HepG2 (cell line): Measurements from ENCODE around the gene SLX4. TPM values are rescaled to one million over a fixed set of nuclear protein-coding genes. Genes with fewer than 3 reads are reported as not detected.

Experiments
- GABPA ChIP-seq, 2 experiments: IDR thresholded peaks; 2 replicates each; pipeline ENCODE4 v1.6.1; 2011 to 2016; ENCODE audit warnings: low read depth in 2 of 2, low read length in 1 of 2, missing biosample characterization in 1 of 2, missing genetic modification characterization in 1 of 2
- HNRNPH1 ChIP-seq: fragments of 200-400 bp; formaldehyde crosslinking; optimal IDR thresholded peaks from 2 replicates; pipeline ENCODE3; 2017; ENCODE audit warnings: mild to moderate bottlenecking, low read depth, low read length
- HNRNPL ChIP-seq: fragments of 200-400 bp; formaldehyde crosslinking; IDR thresholded peaks from 2 replicates; pipeline ENCODE4 v1.6.1; 2017; ENCODE audit warnings: mild to moderate bottlenecking, low read depth, low read length
- KLF16 ChIP-seq, 2 experiments: sonication (generic) in 1 of 2; formaldehyde crosslinking in 1 of 2; IDR thresholded peaks; 2 replicates each; pipeline versions ENCODE4 v1.6.1 to v1.8.0; 2016 to 2023; ENCODE audit warnings: missing genetic modification reagents in 2 of 2, missing compliant biosample characterization in 1 of 2
- KLF6 ChIP-seq: IDR thresholded peaks from 2 replicates; pipeline ENCODE4 v1.8.0; 2016; ENCODE audit warnings: missing biosample characterization, missing genetic modification reagents
- PHF21A ChIP-seq: sonication (generic); formaldehyde crosslinking; IDR thresholded peaks from 2 replicates; pipeline ENCODE4 v1.5.0; 2020; ENCODE audit warnings: mild to moderate bottlenecking, missing genetic modification reagents
- SMAD9 ChIP-seq: sonication (generic); formaldehyde crosslinking; IDR thresholded peaks from 2 replicates; pipeline ENCODE4 v1.5.1; 2020; ENCODE audit warnings: mild to moderate bottlenecking, missing genetic modification reagents
- TGIF2 ChIP-seq: IDR thresholded peaks from 2 replicates; pipeline ENCODE4 v1.6.1; 2016; ENCODE audit warnings: control low read depth, missing compliant biosample characterization
- ZBTB42 ChIP-seq: sonication (generic); formaldehyde crosslinking; IDR thresholded peaks from 2 replicates; pipeline ENCODE4 v1.5.0; 2020; ENCODE audit warnings: mild to moderate bottlenecking, missing genetic modification reagents
- ZFYVE20 ChIP-seq: sonication (generic); formaldehyde crosslinking; IDR thresholded peaks from 2 replicates; pipeline ENCODE4 v1.8.0; 2023; ENCODE audit warnings: low read depth, mild to moderate bottlenecking, moderate library complexity, missing genetic modification reagents, borderline replicate concordance
- ZNF569 ChIP-seq: sonication (generic); formaldehyde crosslinking; IDR thresholded peaks from 2 replicates; pipeline ENCODE4 v1.5.0; 2020; ENCODE audit warnings: mild to moderate bottlenecking, missing genetic modification reagents, moderate library complexity, borderline replicate concordance
- ZNF670 ChIP-seq: sonication (generic); formaldehyde crosslinking; IDR thresholded peaks from 2 replicates; pipeline ENCODE4 v1.8.0; 2022; ENCODE audit warnings: mild to moderate bottlenecking, missing genetic modification reagents, borderline replicate concordance
- ZSCAN25 ChIP-seq: sonication (generic); formaldehyde crosslinking; IDR thresholded peaks from 2 replicates; pipeline ENCODE4 v1.8.0; 2022; ENCODE audit warnings: mild to moderate bottlenecking, missing genetic modification reagents
- polyA plus RNA-seq, 8 experiments: library from polyadenylated mRNA; depleted of rRNA in 3 of 8; stranded (reverse) in 7 of 8; unstranded in 1 of 8; fragments of >200 nt; fragmentation: Illumina TruSeq in 4 of 8; extraction: Trizol in 4 of 8; gene quantifications; 2 replicates each; pipeline versions ENCODE4 v1.2.1 to v1.2.3, GENCODE V29; 2011 to 2016; ENCODE audit warnings: low read depth in 4 of 8, missing spikeins in 1 of 8, mixed read lengths in 1 of 8; ENCODE audit not compliant: insufficient read depth in 1 of 8
- total RNA-seq, 5 experiments: library from RNA; depleted of rRNA; stranded (reverse); fragments of >200 nt; fragmentation: Illumina TruSeq; extraction: Trizol; gene quantifications; 2 replicates each; pipeline ENCODE4 v1.2.3, GENCODE V29; 2016; ENCODE audit warnings: low read depth in 1 of 5
- TF ChIP-seq, protein P1 (sequence below): sonication (generic); formaldehyde crosslinking; IDR thresholded peaks from 2 replicates; pipeline ENCODE4 v1.5.1; 2020; ENCODE audit warnings: mild to moderate bottlenecking, missing genetic modification reagents, borderline replicate concordance
- TF ChIP-seq, protein P2 (sequence below): sonication (generic); formaldehyde crosslinking; IDR thresholded peaks from 2 replicates; pipeline ENCODE4 v1.8.0; 2022; ENCODE audit warnings: mild to moderate bottlenecking, missing genetic modification reagents, moderate library complexity
- TF ChIP-seq, protein P3 (sequence below): sonication (generic); formaldehyde crosslinking; IDR thresholded peaks from 2 replicates; pipeline ENCODE4 v1.4.0; 2020; ENCODE audit warnings: mild to moderate bottlenecking, missing genetic modification reagents
- TF ChIP-seq, protein P4 (sequence below): sonication (generic); IDR thresholded peaks from 2 replicates; pipeline ENCODE4 v1.6.1; 2016; ENCODE audit warnings: low read depth, borderline replicate concordance
- TF ChIP-seq, protein P5 (sequence below): sonication (generic); formaldehyde crosslinking; IDR thresholded peaks from 2 replicates; pipeline ENCODE4 v1.4.0; 2020; ENCODE audit warnings: missing genetic modification reagents

SLX4 gene
- total and polyA plus RNA-seq, 2 of the 13 experiments (the other 11 are each of a cell fraction or from before 2014, with no cell fraction given), result 1.1 to 3.6 TPM

DNA sequence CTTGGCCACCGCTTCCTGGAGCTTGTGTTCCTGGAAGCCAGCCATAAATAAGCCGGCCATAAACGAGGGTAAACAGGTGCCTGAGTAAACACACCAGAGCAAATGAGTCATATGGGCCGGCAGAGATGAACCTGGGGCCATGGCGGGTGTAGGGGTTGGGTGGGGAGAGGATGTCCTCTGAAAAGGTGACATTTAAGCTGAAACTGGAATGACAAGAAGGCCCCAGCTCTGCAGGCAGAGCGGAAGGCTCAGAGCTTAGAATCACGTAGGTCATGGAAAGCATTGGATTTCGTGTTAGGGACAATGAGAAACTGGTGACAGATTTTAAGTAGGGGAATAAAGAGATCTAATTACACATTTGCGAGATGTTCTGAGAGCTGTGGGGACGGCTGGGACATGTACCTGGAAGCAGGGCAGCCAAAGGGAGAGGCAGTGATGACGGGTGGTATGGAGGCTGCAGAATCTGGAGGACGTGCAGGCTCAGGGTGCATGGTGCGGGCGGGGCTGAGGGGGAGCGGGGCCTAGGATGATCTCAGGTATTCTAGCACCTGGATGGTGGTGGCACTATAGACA is 35.0 kb upstream of the SLX4 start (continued):
- TF ChIP-seq KLF16 (CRISPR knock-in tag; IDR thresholded peaks at IDR 0.05) (no peak), HNRNPH1 (no peak), PHF21A (CRISPR knock-in tag) (peak; percentile 67), ZNF569 (CRISPR knock-in tag) (no peak), GABPA (IDR thresholded peaks at IDR 0.05; ENCODE audit: low read depth, low read length) (no peak), GABPA (CRISPR knock-in tag; IDR thresholded peaks at IDR 0.05; ENCODE audit: low read depth) (0 out of 2 replicates have a peak, but pooled peaks have one; percentile 42), HNRNPL (no peak), ZFYVE20 (CRISPR knock-in tag) (no peak), KLF6 (CRISPR knock-in tag) (no peak), ZSCAN25 (peak; percentile 97), ZBTB42 (no peak), TGIF2 (CRISPR knock-in tag) (no peak), ZNF670 (CRISPR knock-in tag) (0 out of 2 replicates have a peak, but pooled peaks have one; percentile 32), SMAD9 (CRISPR knock-in tag) (no peak)
- TF ChIP-seq, protein P1, sequence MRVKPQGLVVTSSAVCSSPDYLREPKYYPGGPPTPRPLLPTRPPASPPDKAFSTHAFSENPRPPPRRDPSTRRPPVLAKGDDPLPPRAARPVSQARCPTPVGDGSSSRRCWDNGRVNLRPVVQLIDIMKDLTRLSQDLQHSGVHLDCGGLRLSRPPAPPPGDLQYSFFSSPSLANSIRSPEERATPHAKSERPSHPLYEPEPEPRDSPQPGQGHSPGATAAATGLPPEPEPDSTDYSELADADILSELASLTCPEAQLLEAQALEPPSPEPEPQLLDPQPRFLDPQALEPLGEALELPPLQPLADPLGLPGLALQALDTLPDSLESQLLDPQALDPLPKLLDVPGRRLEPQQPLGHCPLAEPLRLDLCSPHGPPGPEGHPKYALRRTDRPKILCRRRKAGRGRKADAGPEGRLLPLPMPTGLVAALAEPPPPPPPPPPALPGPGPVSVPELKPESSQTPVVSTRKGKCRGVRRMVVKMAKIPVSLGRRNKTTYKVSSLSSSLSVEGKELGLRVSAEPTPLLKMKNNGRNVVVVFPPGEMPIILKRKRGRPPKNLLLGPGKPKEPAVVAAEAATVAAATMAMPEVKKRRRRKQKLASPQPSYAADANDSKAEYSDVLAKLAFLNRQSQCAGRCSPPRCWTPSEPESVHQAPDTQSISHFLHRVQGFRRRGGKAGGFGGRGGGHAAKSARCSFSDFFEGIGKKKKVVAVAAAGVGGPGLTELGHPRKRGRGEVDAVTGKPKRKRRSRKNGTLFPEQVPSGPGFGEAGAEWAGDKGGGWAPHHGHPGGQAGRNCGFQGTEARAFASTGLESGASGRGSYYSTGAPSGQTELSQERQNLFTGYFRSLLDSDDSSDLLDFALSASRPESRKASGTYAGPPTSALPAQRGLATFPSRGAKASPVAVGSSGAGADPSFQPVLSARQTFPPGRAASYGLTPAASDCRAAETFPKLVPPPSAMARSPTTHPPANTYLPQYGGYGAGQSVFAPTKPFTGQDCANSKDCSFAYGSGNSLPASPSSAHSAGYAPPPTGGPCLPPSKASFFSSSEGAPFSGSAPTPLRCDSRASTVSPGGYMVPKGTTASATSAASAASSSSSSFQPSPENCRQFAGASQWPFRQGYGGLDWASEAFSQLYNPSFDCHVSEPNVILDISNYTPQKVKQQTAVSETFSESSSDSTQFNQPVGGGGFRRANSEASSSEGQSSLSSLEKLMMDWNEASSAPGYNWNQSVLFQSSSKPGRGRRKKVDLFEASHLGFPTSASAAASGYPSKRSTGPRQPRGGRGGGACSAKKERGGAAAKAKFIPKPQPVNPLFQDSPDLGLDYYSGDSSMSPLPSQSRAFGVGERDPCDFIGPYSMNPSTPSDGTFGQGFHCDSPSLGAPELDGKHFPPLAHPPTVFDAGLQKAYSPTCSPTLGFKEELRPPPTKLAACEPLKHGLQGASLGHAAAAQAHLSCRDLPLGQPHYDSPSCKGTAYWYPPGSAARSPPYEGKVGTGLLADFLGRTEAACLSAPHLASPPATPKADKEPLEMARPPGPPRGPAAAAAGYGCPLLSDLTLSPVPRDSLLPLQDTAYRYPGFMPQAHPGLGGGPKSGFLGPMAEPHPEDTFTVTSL, result peak; percentile 86
- TF ChIP-seq, protein P2, sequence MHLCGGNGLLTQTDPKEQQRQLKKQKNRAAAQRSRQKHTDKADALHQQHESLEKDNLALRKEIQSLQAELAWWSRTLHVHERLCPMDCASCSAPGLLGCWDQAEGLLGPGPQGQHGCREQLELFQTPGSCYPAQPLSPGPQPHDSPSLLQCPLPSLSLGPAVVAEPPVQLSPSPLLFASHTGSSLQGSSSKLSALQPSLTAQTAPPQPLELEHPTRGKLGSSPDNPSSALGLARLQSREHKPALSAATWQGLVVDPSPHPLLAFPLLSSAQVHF, result no peak
- TF ChIP-seq, protein P3, sequence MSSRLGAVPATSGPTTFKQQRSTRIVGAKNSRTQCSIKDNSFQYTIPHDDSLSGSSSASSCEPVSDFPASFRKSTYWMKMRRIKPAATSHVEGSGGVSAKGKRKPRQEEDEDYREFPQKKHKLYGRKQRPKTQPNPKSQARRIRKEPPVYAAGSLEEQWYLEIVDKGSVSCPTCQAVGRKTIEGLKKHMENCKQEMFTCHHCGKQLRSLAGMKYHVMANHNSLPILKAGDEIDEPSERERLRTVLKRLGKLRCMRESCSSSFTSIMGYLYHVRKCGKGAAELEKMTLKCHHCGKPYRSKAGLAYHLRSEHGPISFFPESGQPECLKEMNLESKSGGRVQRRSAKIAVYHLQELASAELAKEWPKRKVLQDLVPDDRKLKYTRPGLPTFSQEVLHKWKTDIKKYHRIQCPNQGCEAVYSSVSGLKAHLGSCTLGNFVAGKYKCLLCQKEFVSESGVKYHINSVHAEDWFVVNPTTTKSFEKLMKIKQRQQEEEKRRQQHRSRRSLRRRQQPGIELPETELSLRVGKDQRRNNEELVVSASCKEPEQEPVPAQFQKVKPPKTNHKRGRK (CRISPR knock-in tag), result no peak
- TF ChIP-seq, protein P4, sequence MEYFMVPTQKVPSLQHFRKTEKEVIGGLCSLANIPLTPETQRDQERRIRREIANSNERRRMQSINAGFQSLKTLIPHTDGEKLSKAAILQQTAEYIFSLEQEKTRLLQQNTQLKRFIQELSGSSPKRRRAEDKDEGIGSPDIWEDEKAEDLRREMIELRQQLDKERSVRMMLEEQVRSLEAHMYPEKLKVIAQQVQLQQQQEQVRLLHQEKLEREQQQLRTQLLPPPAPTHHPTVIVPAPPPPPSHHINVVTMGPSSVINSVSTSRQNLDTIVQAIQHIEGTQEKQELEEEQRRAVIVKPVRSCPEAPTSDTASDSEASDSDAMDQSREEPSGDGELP, result peak; percentile 60; the same call in 1 of the 2 replicates
- TF ChIP-seq, protein P5, sequence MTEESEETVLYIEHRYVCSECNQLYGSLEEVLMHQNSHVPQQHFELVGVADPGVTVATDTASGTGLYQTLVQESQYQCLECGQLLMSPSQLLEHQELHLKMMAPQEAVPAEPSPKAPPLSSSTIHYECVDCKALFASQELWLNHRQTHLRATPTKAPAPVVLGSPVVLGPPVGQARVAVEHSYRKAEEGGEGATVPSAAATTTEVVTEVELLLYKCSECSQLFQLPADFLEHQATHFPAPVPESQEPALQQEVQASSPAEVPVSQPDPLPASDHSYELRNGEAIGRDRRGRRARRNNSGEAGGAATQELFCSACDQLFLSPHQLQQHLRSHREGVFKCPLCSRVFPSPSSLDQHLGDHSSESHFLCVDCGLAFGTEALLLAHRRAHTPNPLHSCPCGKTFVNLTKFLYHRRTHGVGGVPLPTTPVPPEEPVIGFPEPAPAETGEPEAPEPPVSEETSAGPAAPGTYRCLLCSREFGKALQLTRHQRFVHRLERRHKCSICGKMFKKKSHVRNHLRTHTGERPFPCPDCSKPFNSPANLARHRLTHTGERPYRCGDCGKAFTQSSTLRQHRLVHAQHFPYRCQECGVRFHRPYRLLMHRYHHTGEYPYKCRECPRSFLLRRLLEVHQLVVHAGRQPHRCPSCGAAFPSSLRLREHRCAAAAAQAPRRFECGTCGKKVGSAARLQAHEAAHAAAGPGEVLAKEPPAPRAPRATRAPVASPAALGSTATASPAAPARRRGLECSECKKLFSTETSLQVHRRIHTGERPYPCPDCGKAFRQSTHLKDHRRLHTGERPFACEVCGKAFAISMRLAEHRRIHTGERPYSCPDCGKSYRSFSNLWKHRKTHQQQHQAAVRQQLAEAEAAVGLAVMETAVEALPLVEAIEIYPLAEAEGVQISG (CRISPR knock-in tag), result no peak
